ENCODE results near the gene CRIM1.

GRCh38 chr2:36415381-36416022 is 59.9 kb downstream of the CRIM1 start:
- TF ChIP-seq EP300 (IDR thresholded peaks at IDR 0.05; ENCODE audit: borderline replicate concordance) (no peak), TAF1 (IDR thresholded peaks at IDR 0.05; ENCODE audit: low read depth) (no peak), RAD21 (IDR thresholded peaks at IDR 0.05; ENCODE audit: low read depth) (no peak), ZBTB7A (IDR thresholded peaks at IDR 0.05; ENCODE audit: low read depth) (no peak), USF1 (IDR thresholded peaks at IDR 0.05) (no peak)
